HG03432 (cell line): ENCODE data around the gene DCDC1.
A peak's percentile ranks its signal among the peaks of the same experiment; 100 is the strongest.

Source experiments
- ATAC-seq: cut with Tn5 transposase; IDR thresholded peaks from one replicate; pipeline ENCODE4 v1.9.1; 2021; ENCODE audit warnings: mild to moderate bottlenecking, moderate library complexity; ENCODE audit not compliant: unreplicated experiment

Gene DCDC1

GRCh38 chr11:30917266-30917665 is 452.3 kb downstream of the DCDC1 start:
- no peak for ATAC-seq

- no peak for ATAC-seq
Observed at GRCh38 chr11:30916764-30917163, 452.8 kb downstream of the DCDC1 start.

- ATAC-seq = peak; percentile 65
Observed at GRCh38 chr11:30914143-30914762, 455.3 kb downstream of the DCDC1 start.

GRCh38 chr11:30911247-30911646 is 458.3 kb downstream of the DCDC1 start:
- ATAC-seq = no peak

GRCh38 chr11:30908857-30909256 is 460.7 kb downstream of the DCDC1 start:
- ATAC-seq = no peak

- ATAC-seq = no peak
Observed at GRCh38 chr11:30908272-30908671, 461.3 kb downstream of the DCDC1 start.

- no peak for ATAC-seq
Observed at GRCh38 chr11:30902929-30903328, 466.6 kb downstream of the DCDC1 start.

GRCh38 chr11:30895046-30895445 is 474.5 kb downstream of the DCDC1 start:
- no peak for ATAC-seq

- ATAC-seq = no peak
Observed at GRCh38 chr11:30893318-30893717, 476.2 kb downstream of the DCDC1 start.

- no peak for ATAC-seq
Observed at GRCh38 chr11:30889143-30889794, 480.3 kb downstream of the DCDC1 start.

- no peak for ATAC-seq
Observed at GRCh38 chr11:30879322-30880005, 490.1 kb downstream of the DCDC1 start.

GRCh38 chr11:30878400-30878799 is 491.1 kb downstream of the DCDC1 start:
- ATAC-seq = no peak

GRCh38 chr11:30876663-30877396 is 492.7 kb downstream of the DCDC1 start:
- no peak for ATAC-seq

GRCh38 chr11:30876228-30876627 is 493.3 kb downstream of the DCDC1 start:
- no peak for ATAC-seq

- no peak for ATAC-seq
Observed at GRCh38 chr11:30875806-30876205, 493.7 kb downstream of the DCDC1 start.

GRCh38 chr11:30873924-30874610 is 495.5 kb downstream of the DCDC1 start:
- ATAC-seq = no peak

GRCh38 chr11:30868626-30869081 is 500.9 kb downstream of the DCDC1 start:
- no peak for ATAC-seq

- ATAC-seq = no peak
Observed at GRCh38 chr11:30863209-30863608, 506.3 kb downstream of the DCDC1 start.

GRCh38 chr11:30861531-30861930 is 508.0 kb downstream of the DCDC1 start:
- ATAC-seq = no peak

GRCh38 chr11:30861064-30861463 is 508.5 kb downstream of the DCDC1 start:
- ATAC-seq = no peak

GRCh38 chr11:30860146-30860545 is 509.4 kb downstream of the DCDC1 start:
- ATAC-seq = no peak
